Liver (tissue), 9 donors: Measurements from ENCODE around the gene PRR36. TPM values are rescaled to one million over a fixed set of nuclear protein-coding genes. Genes with fewer than 3 reads are reported as not detected.

ENCODE experiments used
- DNase-seq: peaks from one replicate; pipeline ENCODE4 v3.0.0-alpha.2; 2017; ENCODE audit warnings: low spot score
- H3K27ac ChIP-seq, 2 donors: one replicate each; pipeline ENCODE4 v1.7.0; 2013; ENCODE audit warnings: inconsistent platforms in 2 of 2, low read length in 2 of 2, control low read depth in 1 of 2, low read depth in 1 of 2, mild to moderate bottlenecking in 1 of 2
- H3K27me3 ChIP-seq, 4 donors: one replicate each; pipeline versions ENCODE4 v1.6.1 to v1.7.0; 2013; ENCODE audit warnings: low read length in 3 of 4, inconsistent platforms in 1 of 4, mild to moderate bottlenecking in 1 of 4, moderate library complexity in 1 of 4; ENCODE audit not compliant: control insufficient read depth in 4 of 4, insufficient read depth in 4 of 4
- H3K36me3 ChIP-seq, 4 donors: one replicate each; pipeline versions ENCODE4 v1.6.1 to v1.7.0; 2013; ENCODE audit warnings: low read length in 3 of 4, mild to moderate bottlenecking in 3 of 4, low read depth in 1 of 4, moderate library complexity in 1 of 4; ENCODE audit not compliant: control insufficient read depth in 4 of 4, insufficient read depth in 3 of 4
- H3K4me1 ChIP-seq, 4 donors: one replicate each; pipeline versions ENCODE4 v1.6.1 to v1.7.0; 2013; ENCODE audit warnings: low read length in 3 of 4, mild to moderate bottlenecking in 3 of 4, moderate library complexity in 1 of 4; ENCODE audit not compliant: control insufficient read depth in 4 of 4, insufficient read depth in 4 of 4
- H3K4me3 ChIP-seq, 3 donors: one replicate each; pipeline versions ENCODE4 v1.6.1 to v1.7.0; 2013; ENCODE audit warnings: low read length in 3 of 3, control low read depth in 1 of 3, low read depth in 1 of 3, mild to moderate bottlenecking in 1 of 3
- H3K9ac ChIP-seq, 2 donors: one replicate each; pipeline ENCODE4 v1.7.0; 2013; ENCODE audit warnings: low read length in 2 of 2, mild to moderate bottlenecking in 2 of 2, moderate library complexity in 2 of 2, control low read depth in 1 of 2, low read depth in 1 of 2
- H3K9me3 ChIP-seq, 4 donors: one replicate each; pipeline versions ENCODE4 v1.6.1 to v1.7.0; 2013; ENCODE audit warnings: low read length in 3 of 4; ENCODE audit not compliant: control insufficient read depth in 4 of 4
- ATF3 ChIP-seq: IDR thresholded peaks from 2 replicates; pipeline ENCODE4 v1.6.1; 2016; ENCODE audit warnings: antibody characterized with exemption
- EGR1 ChIP-seq, 2 donors: IDR thresholded peaks; 2 replicates each; pipeline ENCODE4 v1.6.1; 2016 to 2018; ENCODE audit warnings: antibody characterized with exemption in 2 of 2, low read depth in 2 of 2
- FOXA1 ChIP-seq: IDR thresholded peaks from 2 replicates; pipeline ENCODE4 v1.6.1; 2016; ENCODE audit warnings: antibody characterized with exemption
- GABPA ChIP-seq, 2 donors: IDR thresholded peaks in 1 of 2; conservative IDR thresholded peaks in 1 of 2; 2 replicates each; pipeline ENCODE4 v1.6.1; 2016; ENCODE audit warnings: antibody characterized with exemption in 2 of 2, mild to moderate bottlenecking in 1 of 2, moderate library complexity in 1 of 2
- HNF4A ChIP-seq, 2 donors: conservative IDR thresholded peaks; 2 replicates each; pipeline ENCODE4 v1.6.1; 2016; ENCODE audit warnings: antibody characterized with exemption in 2 of 2, mild to moderate bottlenecking in 2 of 2
- HNF4G ChIP-seq: IDR thresholded peaks from 2 replicates; pipeline ENCODE4 v1.6.1; 2016; ENCODE audit warnings: antibody characterized with exemption
- JUND ChIP-seq, 2 donors: IDR thresholded peaks; 2 replicates each; pipeline ENCODE4 v1.6.1; 2016; ENCODE audit warnings: antibody characterized with exemption in 2 of 2
- MAX ChIP-seq: IDR thresholded peaks from 2 replicates; pipeline ENCODE4 v1.6.1; 2016; ENCODE audit warnings: antibody characterized with exemption
- NR2F2 ChIP-seq: IDR thresholded peaks from 2 replicates; pipeline ENCODE4 v1.6.1; 2016; ENCODE audit warnings: antibody characterized with exemption
- RAD21 ChIP-seq, 2 donors: IDR thresholded peaks; 2 replicates each; pipeline ENCODE4 v1.6.1; 2016; ENCODE audit warnings: antibody characterized with exemption in 2 of 2, mild to moderate bottlenecking in 2 of 2
- RXRA ChIP-seq, 2 donors: IDR thresholded peaks; 2 replicates each; pipeline ENCODE4 v1.6.1; 2017 to 2018; ENCODE audit warnings: antibody characterized with exemption in 2 of 2, mild to moderate bottlenecking in 1 of 2
- SP1 ChIP-seq: IDR thresholded peaks from 2 replicates; pipeline ENCODE4 v1.6.1; 2018; ENCODE audit warnings: antibody characterized with exemption, mild to moderate bottlenecking
- TAF1 ChIP-seq: conservative IDR thresholded peaks from 2 replicates; pipeline ENCODE4 v1.6.1; 2016; ENCODE audit warnings: antibody characterized with exemption, mild to moderate bottlenecking
- YY1 ChIP-seq: IDR thresholded peaks from 2 replicates; pipeline ENCODE4 v1.6.1; 2016; ENCODE audit warnings: antibody characterized with exemption, mild to moderate bottlenecking
- WGBS: extraction: QIAGEN DNeasy Blood & Tissue Kit; methylation state at CpG from one replicate; pipeline ENCODE4 v1.1.7; 2013; 5-methylcytosine and 5-hydroxymethylcytosine counted together
- polyA plus RNA-seq, 2 donors: library from polyadenylated mRNA; stranded (reverse) in 1 of 2; unstranded in 1 of 2; fragments of 200-250 nt in 1 of 2; fragments of >200 nt in 1 of 2; fragmentation: Nextera tagmentation in 1 of 2; extraction: Ambion mirVana in 1 of 2; gene quantifications; one replicate each; pipeline versions ENCODE4 v1.2.1 to v1.2.3, GENCODE V29; 2013 to 2015
- total RNA-seq, 2 donors: library from RNA; depleted of rRNA; stranded (reverse); fragments of >200 nt; gene quantifications; one replicate each; pipeline ENCODE4 v1.2.3, GENCODE V29; 2014
- TF ChIP-seq, protein P1 (sequence below): IDR thresholded peaks from 2 replicates; pipeline ENCODE4 v1.6.1; 2016; ENCODE audit warnings: antibody characterized with exemption
- TF ChIP-seq, protein P2 (sequence below): fragments of 150-350 bp; IDR thresholded peaks from 2 replicates; pipeline ENCODE4 v1.5.1; 2017; ENCODE audit warnings: improper control_type of control experiment, low read depth, low read length; ENCODE audit not compliant: missing input control
- donor health status: healthy.
- donor health status: healthy.
- donor health status: healthy.
- donor health status: healthy.
- donor health status: healthy.

Gene PRR36
- total and polyA plus RNA-seq, 4 donors, result 0.02 to 0.03 TPM; not detected in 2

GRCh38 chr19:7883796-7884570 lies 9.8 kb upstream of the PRR36 start:
- TF ChIP-seq NR2F2 (no peak), RXRA (IDR thresholded peaks at IDR 0.05) (no peak), HNF4G (no peak), JUND (IDR thresholded peaks at IDR 0.05) (no peak), SP1 (no peak), MAX (no peak), YY1 (no peak), TAF1 (no peak), GABPA (IDR thresholded peaks at IDR 0.05 in 1 of 2, conservative IDR thresholded peaks at IDR 0.05 in 1 of 2) (no peak), FOXA1 (no peak)
- DNase-seq, result no peak
- no peaks in the 10 kb centered on the region for H3K27me3 ChIP-seq
- WGBS, result 93% methylated on average over 2 of the region's 2 CpGs
- no peak overlapping the region for H3K27ac ChIP-seq
- H3K36me3 ChIP-seq, result no peaks in the 10 kb centered on the region
- H3K4me1 ChIP-seq, result peaks cover 0 to 10% (median 4%) of the 10 kb centered on the region in 4 donors
- H3K4me3 ChIP-seq, result no peak overlapping the region
- no peaks in the 10 kb centered on the region for H3K9me3 ChIP-seq
- no peak overlapping the region for H3K9ac ChIP-seq

DNA sequence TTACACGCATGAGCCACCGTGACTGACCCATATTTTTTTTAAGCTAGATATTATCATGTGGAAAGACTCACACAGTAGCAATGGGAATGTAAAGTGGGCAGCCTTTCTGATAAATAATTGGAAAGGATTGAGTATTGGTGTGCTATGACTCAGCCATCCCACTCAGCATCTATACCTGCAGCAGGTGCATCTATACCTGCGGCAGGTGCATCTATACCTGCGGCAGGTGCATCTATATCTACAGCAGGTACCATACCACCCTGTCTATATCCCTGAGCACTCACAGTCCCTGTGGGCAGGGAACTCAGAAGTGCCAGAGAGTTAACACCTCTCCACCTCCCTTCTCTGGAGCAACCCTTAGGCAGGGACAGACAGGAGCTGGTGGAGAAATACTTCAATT lies 8.9 kb upstream of the PRR36 start:
- TF ChIP-seq NR2F2 (no peak), JUND (IDR thresholded peaks at IDR 0.05) (no peak), RAD21 (IDR thresholded peaks at IDR 0.05) (no peak), ATF3 (no peak), EGR1 (IDR thresholded peaks at IDR 0.05; ENCODE audit: low read depth in 2 of 2) (no peak), FOXA1 (no peak), TAF1 (no peak), HNF4A (conservative IDR thresholded peaks at IDR 0.05) (no peak), YY1 (no peak), SP1 (no peak), RXRA (IDR thresholded peaks at IDR 0.05) (no peak)
- TF ChIP-seq, protein P1, sequence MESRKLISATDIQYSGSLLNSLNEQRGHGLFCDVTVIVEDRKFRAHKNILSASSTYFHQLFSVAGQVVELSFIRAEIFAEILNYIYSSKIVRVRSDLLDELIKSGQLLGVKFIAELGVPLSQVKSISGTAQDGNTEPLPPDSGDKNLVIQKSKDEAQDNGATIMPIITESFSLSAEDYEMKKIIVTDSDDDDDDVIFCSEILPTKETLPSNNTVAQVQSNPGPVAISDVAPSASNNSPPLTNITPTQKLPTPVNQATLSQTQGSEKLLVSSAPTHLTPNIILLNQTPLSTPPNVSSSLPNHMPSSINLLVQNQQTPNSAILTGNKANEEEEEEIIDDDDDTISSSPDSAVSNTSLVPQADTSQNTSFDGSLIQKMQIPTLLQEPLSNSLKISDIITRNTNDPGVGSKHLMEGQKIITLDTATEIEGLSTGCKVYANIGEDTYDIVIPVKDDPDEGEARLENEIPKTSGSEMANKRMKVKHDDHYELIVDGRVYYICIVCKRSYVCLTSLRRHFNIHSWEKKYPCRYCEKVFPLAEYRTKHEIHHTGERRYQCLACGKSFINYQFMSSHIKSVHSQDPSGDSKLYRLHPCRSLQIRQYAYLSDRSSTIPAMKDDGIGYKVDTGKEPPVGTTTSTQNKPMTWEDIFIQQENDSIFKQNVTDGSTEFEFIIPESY, result no peak
- TF ChIP-seq, protein P2, sequence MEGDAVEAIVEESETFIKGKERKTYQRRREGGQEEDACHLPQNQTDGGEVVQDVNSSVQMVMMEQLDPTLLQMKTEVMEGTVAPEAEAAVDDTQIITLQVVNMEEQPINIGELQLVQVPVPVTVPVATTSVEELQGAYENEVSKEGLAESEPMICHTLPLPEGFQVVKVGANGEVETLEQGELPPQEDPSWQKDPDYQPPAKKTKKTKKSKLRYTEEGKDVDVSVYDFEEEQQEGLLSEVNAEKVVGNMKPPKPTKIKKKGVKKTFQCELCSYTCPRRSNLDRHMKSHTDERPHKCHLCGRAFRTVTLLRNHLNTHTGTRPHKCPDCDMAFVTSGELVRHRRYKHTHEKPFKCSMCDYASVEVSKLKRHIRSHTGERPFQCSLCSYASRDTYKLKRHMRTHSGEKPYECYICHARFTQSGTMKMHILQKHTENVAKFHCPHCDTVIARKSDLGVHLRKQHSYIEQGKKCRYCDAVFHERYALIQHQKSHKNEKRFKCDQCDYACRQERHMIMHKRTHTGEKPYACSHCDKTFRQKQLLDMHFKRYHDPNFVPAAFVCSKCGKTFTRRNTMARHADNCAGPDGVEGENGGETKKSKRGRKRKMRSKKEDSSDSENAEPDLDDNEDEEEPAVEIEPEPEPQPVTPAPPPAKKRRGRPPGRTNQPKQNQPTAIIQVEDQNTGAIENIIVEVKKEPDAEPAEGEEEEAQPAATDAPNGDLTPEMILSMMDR, result no peak
- Histone ChIP-seq H3K27me3 (no peaks in the 10 kb centered on the region), H3K9me3 (no peaks in the 10 kb centered on the region), H3K4me1 (peaks cover 0 to 2% (median under 1%) of the 10 kb centered on the region in 4 donors), H3K27ac (no peak overlapping the region), H3K9ac (no peak overlapping the region), H3K36me3 (no peaks in the 10 kb centered on the region), H3K4me3 (no peak overlapping the region)
- WGBS, result 73% methylated on average over 4 of the region's 4 CpGs
- no peak for DNase-seq
